Tibial nerve (tissue), 3 donors: ENCODE results near the gene COL2A1.

ENCODE experiments used
- POLR2A ChIP-seq, 2 donors: fragments of 450-650 bp; IDR thresholded peaks; one replicate each; pipeline ENCODE4 v1.6.1; 2017; ENCODE audit warnings: antibody characterized with exemption in 2 of 2, mild to moderate bottlenecking in 2 of 2, moderate library complexity in 2 of 2
- TF ChIP-seq, protein P1 (sequence below), 5 experiments: fragments of 200-600 bp in 3 of 5; fragments of 450-650 bp in 2 of 5; sonication (generic) in 3 of 5; IDR thresholded peaks; one replicate each; pipeline ENCODE4 v1.5.1; 2016 to 2019; ENCODE audit warnings: antibody characterized with exemption in 5 of 5, mild to moderate bottlenecking in 3 of 5, moderate library complexity in 2 of 5

GRCh38 chr12:48039151-48039550, 34.9 kb upstream of the COL2A1 start:
- TF ChIP-seq, protein P1, sequence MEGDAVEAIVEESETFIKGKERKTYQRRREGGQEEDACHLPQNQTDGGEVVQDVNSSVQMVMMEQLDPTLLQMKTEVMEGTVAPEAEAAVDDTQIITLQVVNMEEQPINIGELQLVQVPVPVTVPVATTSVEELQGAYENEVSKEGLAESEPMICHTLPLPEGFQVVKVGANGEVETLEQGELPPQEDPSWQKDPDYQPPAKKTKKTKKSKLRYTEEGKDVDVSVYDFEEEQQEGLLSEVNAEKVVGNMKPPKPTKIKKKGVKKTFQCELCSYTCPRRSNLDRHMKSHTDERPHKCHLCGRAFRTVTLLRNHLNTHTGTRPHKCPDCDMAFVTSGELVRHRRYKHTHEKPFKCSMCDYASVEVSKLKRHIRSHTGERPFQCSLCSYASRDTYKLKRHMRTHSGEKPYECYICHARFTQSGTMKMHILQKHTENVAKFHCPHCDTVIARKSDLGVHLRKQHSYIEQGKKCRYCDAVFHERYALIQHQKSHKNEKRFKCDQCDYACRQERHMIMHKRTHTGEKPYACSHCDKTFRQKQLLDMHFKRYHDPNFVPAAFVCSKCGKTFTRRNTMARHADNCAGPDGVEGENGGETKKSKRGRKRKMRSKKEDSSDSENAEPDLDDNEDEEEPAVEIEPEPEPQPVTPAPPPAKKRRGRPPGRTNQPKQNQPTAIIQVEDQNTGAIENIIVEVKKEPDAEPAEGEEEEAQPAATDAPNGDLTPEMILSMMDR (IDR thresholded peaks at IDR 0.05), result no peak
- TF ChIP-seq POLR2A (IDR thresholded peaks at IDR 0.05), result no peak
